ENCODE data around the gene SKIDA1. TPM values are rescaled to one million over a fixed set of nuclear protein-coding genes. Genes with fewer than 3 reads are reported as not detected.

Gene SKIDA1
- total RNA-seq, 1 donor from 2014 or later, result 0.16 TPM

DNA sequence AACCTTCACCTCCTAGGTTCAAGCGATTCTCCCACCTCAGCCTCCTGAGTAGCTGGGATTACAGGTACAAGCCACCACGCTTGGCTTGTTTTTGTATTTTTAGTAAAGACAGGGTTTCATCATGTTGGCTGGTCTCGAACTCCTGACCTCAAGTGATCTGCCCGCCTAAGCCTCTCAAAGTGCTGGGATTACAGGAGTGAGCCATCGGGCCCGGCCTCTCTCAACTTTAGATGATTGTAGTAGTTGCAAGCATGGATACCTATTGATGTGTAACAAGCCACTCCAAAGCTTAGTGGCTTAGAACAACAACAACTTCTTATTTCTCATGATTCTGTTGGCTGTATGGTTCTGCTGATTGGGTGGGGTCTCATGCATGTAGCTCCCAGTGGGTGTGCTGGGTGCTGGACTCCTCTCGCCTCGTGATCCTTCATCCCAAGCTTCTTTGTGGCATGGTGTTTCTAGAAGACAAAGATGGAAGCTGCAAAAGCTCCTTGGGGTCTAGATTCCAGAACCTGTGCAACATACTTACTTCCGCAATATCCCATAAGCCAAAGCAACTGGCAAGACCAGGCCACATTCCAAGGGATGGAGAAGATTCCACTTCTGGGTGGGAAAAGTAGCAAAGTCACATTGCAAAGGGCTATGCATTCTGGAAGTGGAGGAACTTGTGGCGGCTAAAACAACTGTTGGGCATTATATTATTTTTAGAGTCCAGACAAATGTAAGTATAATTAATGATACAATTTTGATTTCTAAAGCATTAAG is 37.9 kb downstream of the SKIDA1 start:
- DNase-seq, result no peak
- Mint-ChIP-seq H3K4me1 (no peaks in the 10 kb centered on the region), H3K4me3 (no peak overlapping the region), H3K27me3 (peaks cover 29% of the 10 kb centered on the region), H3K27ac (no peak overlapping the region), H3K36me3 (ENCODE audit: low read depth) (no peaks in the 10 kb centered on the region), H3K9me3 (no peaks in the 10 kb centered on the region)
- intact Hi-C loops (cut with micrococcal nuclease), result no loop called here

DNA sequence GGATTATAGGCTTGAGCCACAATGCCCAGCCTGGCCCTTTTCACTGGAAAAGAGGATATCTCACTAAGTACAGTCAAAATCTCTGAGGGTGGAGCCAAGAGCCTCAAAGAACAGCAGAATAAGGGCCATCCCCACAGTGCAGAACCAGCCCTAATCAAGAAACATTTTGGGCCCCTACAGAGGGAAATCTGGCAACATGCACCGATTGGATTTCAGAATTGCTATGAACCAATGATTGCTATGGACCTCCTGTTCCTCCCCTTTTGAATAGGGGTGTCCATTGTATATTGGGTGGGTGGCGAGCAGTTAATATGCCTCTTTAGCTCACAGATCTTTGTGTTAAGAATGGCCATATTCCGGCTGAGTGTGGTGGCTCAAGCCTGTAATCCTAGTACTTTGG is 42.7 kb downstream of the SKIDA1 start:
- H3K4me3 Mint-ChIP-seq, result no peak overlapping the region

DNA sequence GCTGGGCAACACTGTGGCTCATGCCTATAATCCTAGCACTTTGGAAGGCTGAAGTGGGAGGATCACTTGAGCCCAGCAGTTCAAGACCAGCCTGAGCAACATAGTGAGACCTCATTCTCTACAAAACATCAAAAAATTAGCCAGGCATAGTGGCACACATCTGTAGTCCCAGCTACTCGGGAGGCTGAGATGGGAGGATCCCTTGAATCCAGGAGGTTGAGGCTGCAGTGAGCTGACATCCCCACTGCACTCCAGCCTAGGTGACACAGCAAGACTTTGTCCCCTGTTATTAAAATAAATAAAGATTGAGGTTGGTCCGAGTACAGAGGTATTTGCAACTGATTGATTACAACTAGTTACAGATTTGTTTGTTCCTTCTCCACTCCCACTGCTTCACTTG is 44.1 kb downstream of the SKIDA1 start:
- Mint-ChIP-seq H3K4me3 (no peak overlapping the region), H3K27ac (no peak overlapping the region), H3K36me3 (ENCODE audit: low read depth) (no peaks in the 10 kb centered on the region), H3K27me3 (no peaks in the 10 kb centered on the region), H3K9me3 (no peaks in the 10 kb centered on the region), H3K4me1 (no peaks in the 10 kb centered on the region)
- intact Hi-C loops (cut with micrococcal nuclease), result no loop called here
- no peak for DNase-seq

More for the DNA sequence above, 42.7 kb downstream of the SKIDA1 start:
- intact Hi-C loops (cut with micrococcal nuclease), result no loop called here
- no peaks in the 10 kb centered on the region for H3K9me3 Mint-ChIP-seq
- H3K4me1 Mint-ChIP-seq, result no peaks in the 10 kb centered on the region
- H3K27ac Mint-ChIP-seq, result no peak overlapping the region
- peaks cover under 1% of the 10 kb centered on the region for H3K27me3 Mint-ChIP-seq
- H3K36me3 Mint-ChIP-seq (ENCODE audit: low read depth), result no peaks in the 10 kb centered on the region
- DNase-seq, result no peak

DNA sequence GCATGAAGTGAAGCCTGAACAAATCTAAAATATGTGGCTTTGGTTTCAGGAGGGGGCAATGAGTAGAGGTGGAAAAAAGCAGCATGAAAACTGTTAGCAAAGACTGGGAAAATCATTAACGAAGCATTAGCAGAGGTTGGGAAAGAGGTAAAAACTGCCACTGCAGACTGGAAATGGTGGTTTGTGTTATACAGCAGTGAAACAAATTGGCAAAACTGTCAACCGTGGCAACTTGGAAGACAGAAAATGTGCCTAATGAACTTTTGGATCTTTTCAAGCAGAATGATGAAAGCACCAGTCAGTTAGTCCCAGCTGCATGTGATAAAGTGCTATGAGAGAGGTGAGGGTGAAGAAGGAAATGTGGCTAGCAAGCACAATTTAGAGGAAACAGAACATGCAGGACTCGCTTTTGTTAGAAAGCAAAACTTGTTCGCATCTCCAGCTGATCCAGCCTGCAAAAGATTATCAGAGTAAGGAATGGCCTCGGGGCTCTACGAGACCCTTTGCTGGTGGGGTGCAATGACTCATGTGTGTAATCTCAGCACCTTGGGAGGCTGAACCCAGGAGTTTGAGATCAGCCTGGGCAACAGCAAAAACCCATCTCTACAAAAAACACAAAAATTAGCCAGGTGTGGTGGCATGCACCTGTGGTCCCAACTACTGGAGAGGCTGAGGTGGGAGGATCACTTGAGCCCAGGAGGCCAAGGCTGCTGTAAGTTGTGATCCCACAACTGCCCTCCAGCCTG is 45.7 kb downstream of the SKIDA1 start:
- DNase-seq, result no peak
- Mint-ChIP-seq H3K27me3 (no peaks in the 10 kb centered on the region), H3K4me3 (no peak overlapping the region), H3K27ac (no peak overlapping the region), H3K36me3 (ENCODE audit: low read depth) (no peaks in the 10 kb centered on the region), H3K4me1 (no peaks in the 10 kb centered on the region), H3K9me3 (no peaks in the 10 kb centered on the region)
- intact Hi-C loops (cut with micrococcal nuclease), result no loop called here

DNA sequence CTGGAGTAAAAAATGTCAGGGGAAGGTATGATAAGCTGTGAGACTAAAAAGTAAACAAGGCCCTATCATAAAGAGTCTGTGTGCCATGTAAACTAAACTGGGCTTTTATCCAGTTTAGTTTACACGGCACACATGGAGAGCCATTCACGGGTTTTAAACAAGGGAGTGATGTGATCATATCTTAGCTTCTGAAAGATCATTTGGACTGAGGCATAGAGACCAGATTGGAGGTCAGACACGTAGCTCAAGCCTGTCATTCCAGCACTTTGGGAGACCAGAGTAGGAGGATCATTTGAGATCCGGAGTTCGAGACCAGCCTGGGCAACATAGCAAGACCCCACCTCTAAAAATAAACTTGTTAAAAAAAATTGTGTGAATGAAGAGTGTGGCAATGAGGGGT is 50.1 kb downstream of the SKIDA1 start:
- Mint-ChIP-seq H3K27me3 (peaks cover 1% of the 10 kb centered on the region), H3K27ac (no peak overlapping the region), H3K9me3 (no peaks in the 10 kb centered on the region), H3K4me1 (no peaks in the 10 kb centered on the region), H3K36me3 (ENCODE audit: low read depth) (no peaks in the 10 kb centered on the region), H3K4me3 (no peak overlapping the region)
- intact Hi-C loops (cut with micrococcal nuclease), result no loop called here
- DNase-seq, result no peak

DNA sequence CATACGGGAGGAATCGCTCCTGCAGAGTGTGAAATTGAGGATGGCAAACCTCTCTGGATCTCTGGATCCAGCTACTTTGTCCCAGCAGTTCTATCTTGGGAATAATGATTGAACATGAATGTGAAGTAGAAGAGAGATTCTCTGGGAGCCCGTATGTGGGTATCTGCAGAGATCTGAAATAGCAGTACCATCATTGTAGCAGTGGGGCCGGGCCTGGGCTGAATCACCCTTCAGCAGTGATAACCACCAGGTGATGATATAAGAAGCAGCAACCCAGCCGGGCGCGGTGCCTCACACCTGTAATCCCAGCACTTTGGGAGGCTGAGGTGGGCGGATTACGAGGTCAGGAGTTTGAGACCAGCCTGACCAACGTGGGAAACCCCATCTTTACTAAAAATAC is 51.9 kb downstream of the SKIDA1 start:
- Mint-ChIP-seq H3K27me3 (peaks cover 3% of the 10 kb centered on the region), H3K4me1 (no peaks in the 10 kb centered on the region), H3K4me3 (no peak overlapping the region), H3K9me3 (no peaks in the 10 kb centered on the region), H3K36me3 (ENCODE audit: low read depth) (no peaks in the 10 kb centered on the region), H3K27ac (no peak overlapping the region)
- DNase-seq, result no peak
- intact Hi-C loops (cut with micrococcal nuclease), result no loop called here

DNA sequence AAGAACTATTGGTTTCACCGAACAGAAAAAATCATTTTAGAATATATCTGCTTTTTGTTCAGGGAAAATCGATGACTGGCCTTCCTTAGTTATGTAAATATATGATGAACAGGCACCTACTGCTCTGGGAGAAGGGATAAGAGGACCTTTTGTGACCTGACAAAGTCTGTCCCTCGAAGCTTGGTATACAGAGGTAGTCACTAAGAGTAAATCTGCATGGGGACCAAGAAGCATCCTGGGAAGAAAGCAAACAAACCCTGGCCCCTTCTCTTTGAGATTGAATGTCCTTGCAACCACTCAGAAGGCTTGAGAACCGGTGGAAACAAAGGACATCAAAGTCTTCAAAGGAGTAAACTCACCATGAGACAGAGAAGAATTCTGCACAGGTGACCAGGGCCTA is 52.3 kb downstream of the SKIDA1 start:
- Mint-ChIP-seq H3K27ac (no peak overlapping the region), H3K4me1 (no peaks in the 10 kb centered on the region), H3K27me3 (peaks cover 3% of the 10 kb centered on the region), H3K9me3 (no peaks in the 10 kb centered on the region), H3K36me3 (ENCODE audit: low read depth) (no peaks in the 10 kb centered on the region), H3K4me3 (no peak overlapping the region)
- no peak for DNase-seq
- intact Hi-C loops (cut with micrococcal nuclease), result no loop called here

DNA sequence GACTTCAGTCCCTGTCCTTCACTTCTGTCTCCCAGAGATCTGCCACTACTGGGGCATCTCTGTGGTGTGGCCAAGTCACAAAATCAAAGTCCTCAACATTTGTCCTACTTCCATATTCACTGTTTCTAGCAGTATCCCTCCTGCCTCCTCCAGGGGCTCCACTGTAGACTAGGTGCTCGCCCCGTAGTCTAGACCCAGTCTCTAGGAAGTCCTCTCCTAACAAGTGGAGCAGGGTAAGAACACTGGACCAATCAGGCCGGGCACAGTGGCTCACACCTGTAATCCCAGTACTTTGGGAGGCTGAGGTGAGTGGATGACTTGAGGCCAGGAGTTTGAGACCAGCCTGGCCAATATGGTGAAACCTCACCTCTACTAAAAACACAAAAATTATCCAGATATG is 57.4 kb downstream of the SKIDA1 start:
- intact Hi-C loops (cut with micrococcal nuclease), result no loop called here
- peaks cover 3% of the 10 kb centered on the region for H3K27me3 Mint-ChIP-seq

DNA sequence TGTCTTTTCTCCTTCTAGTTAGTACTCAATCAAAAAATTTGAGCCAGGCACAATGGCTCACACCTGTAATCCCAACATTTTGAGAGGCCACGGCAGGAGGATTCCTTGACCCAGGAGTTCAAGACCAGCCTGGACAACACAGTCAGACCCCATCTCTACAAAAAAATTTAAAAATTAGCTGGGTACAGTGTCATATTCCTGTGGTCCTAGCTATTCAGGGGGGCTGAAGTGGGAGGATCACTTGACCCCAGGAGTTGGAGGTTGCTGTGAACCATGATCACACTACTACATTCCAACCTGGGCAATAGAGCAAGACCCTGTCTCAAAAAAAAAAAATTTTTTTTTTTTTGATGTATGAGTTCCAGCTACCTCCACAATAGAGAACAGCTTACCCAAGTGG is 57.8 kb downstream of the SKIDA1 start:
- Mint-ChIP-seq H3K4me1 (no peaks in the 10 kb centered on the region), H3K9me3 (no peaks in the 10 kb centered on the region), H3K36me3 (ENCODE audit: low read depth) (no peaks in the 10 kb centered on the region), H3K4me3 (no peak overlapping the region), H3K27ac (no peak overlapping the region), H3K27me3 (peaks cover 3% of the 10 kb centered on the region)
- intact Hi-C loops (cut with micrococcal nuclease), result no loop called here
- DNase-seq, result no peak

More for the DNA sequence above, 57.4 kb downstream of the SKIDA1 start:
- DNase-seq, result no peak
- Mint-ChIP-seq H3K9me3 (no peaks in the 10 kb centered on the region), H3K4me3 (no peak overlapping the region), H3K27ac (no peak overlapping the region), H3K36me3 (ENCODE audit: low read depth) (no peaks in the 10 kb centered on the region), H3K4me1 (no peaks in the 10 kb centered on the region)

DNA sequence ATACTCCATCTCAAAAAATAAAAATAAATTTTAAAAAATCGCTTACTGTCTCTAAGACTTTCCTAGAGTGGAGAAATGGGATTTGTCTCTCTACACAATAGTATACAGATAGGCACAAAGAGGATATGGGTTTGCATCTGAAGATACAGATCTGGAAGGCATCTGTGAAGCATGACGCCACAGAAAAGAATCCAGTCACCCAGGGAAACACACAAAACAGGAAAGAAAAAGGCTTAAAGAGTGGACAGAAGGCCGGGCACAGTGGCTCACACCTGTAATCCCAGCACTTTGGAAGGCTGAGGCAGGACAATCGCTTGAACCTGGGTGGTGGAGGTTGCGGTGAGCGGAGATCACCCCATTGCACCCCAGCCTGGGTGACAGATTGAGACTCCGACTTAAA is 61.3 kb downstream of the SKIDA1 start:
- Mint-ChIP-seq H3K4me1 (no peaks in the 10 kb centered on the region), H3K9me3 (no peaks in the 10 kb centered on the region), H3K27me3 (no peaks in the 10 kb centered on the region), H3K36me3 (ENCODE audit: low read depth) (no peaks in the 10 kb centered on the region), H3K27ac (no peak overlapping the region), H3K4me3 (no peak overlapping the region)
- DNase-seq, result no peak
- intact Hi-C loops (cut with micrococcal nuclease), result no loop called here

Other genes with a start within 250 kb of the SKIDA1 start
- 40.2 and 42.0 TPM in 2 replicates for gene MLLT10, start 8.6 kb upstream of the SKIDA1 start, total RNA-seq